Fibroblast of lung (primary cell): Measurements from ENCODE around the gene G6PD. TPM values are rescaled to one million over a fixed set of nuclear protein-coding genes. Genes with fewer than 3 reads are reported as not detected.

Experiments
- DNase-seq, 2 donors: peaks; one replicate each; pipeline versions ENCODE4 v3.0.0 to v3.0.0-alpha.2; 2010; ENCODE audit warnings: low read depth in 2 of 2
- H2AFZ ChIP-seq: 2 replicates; pipeline ENCODE4 v1.5.1; 2012; ENCODE audit warnings: low read length, control low read depth, inconsistent platforms
- H3K27ac ChIP-seq: 2 replicates; pipeline ENCODE4 v1.5.1; 2011; ENCODE audit warnings: low read length, control low read depth; ENCODE audit not compliant: insufficient read depth
- H3K27me3 ChIP-seq: 2 replicates; pipeline ENCODE4 v1.5.1; 2011; ENCODE audit warnings: mild to moderate bottlenecking, low read length; ENCODE audit not compliant: control insufficient read depth, insufficient read depth
- H3K36me3 ChIP-seq: 2 replicates; pipeline ENCODE4 v1.5.1; 2011; ENCODE audit warnings: low read length; ENCODE audit not compliant: control insufficient read depth, insufficient read depth
- H3K4me1 ChIP-seq: 2 replicates; pipeline ENCODE4 v1.5.1; 2011; ENCODE audit warnings: low read length; ENCODE audit not compliant: control insufficient read depth, insufficient read depth; ENCODE audit errors: extremely low read depth
- H3K4me2 ChIP-seq: 2 replicates; pipeline ENCODE4 v1.5.1; 2011; ENCODE audit warnings: low read length, control low read depth; ENCODE audit not compliant: insufficient read depth; ENCODE audit errors: extremely low read depth
- H3K4me3 ChIP-seq, 4 experiments: fragments of 200-600 bp in 1 of 4; sonication (generic) in 1 of 4; replicated peaks in 1 of 4; 2 replicates each; pipeline ENCODE4 v1.5.1; 2011 to 2016; ENCODE audit warnings: low read length in 4 of 4, low read depth in 3 of 4, mild to moderate bottlenecking in 3 of 4, control low read depth in 2 of 4, inconsistent platforms in 1 of 4, mixed read lengths in 1 of 4; ENCODE audit not compliant: insufficient read depth in 1 of 4; ENCODE audit errors: control extremely low read depth in 1 of 4
- H3K79me2 ChIP-seq: 2 replicates; pipeline ENCODE4 v1.5.1; 2012; ENCODE audit warnings: mild to moderate bottlenecking, low read length, inconsistent platforms; ENCODE audit not compliant: control insufficient read depth, insufficient read depth
- H3K9ac ChIP-seq: 2 replicates; pipeline ENCODE4 v1.5.1; 2011; ENCODE audit warnings: mild to moderate bottlenecking, low read length, control low read depth; ENCODE audit not compliant: insufficient read depth
- H3K9me3 ChIP-seq: 2 replicates; pipeline ENCODE4 v1.5.1; 2012; ENCODE audit warnings: low read depth, low read length; ENCODE audit not compliant: control insufficient read depth, insufficient read depth
- H4K20me1 ChIP-seq: 2 replicates; pipeline ENCODE4 v1.5.1; 2011; ENCODE audit warnings: low read length; ENCODE audit not compliant: control insufficient read depth, insufficient read depth; ENCODE audit errors: extremely low read depth
- CTCF ChIP-seq, 2 donors: IDR thresholded peaks in 1 of 2; conservative IDR thresholded peaks in 1 of 2; 1 replicate in 1 of 2; 2 replicates in 1 of 2; pipeline ENCODE4 v1.5.1; 2011 to 2012; ENCODE audit warnings: low read length in 2 of 2, control low read depth in 1 of 2, inconsistent platforms in 1 of 2, low read depth in 1 of 2, mild to moderate bottlenecking in 1 of 2
- EZH2 ChIP-seq: IDR thresholded peaks from 2 replicates; pipeline ENCODE4 v1.5.1; 2012; ENCODE audit warnings: low read length, control low read depth, mild to moderate bottlenecking; ENCODE audit errors: missing control alignments
- polyA plus RNA-seq, 2 donors: library from polyadenylated mRNA; depleted of rRNA in 1 of 2; stranded (reverse) in 1 of 2; unstranded in 1 of 2; fragments of >200 nt; gene quantifications; 2 replicates each; pipeline ENCODE4 v1.2.1, GENCODE V29; 2011 to 2012; ENCODE audit warnings: missing spikeins in 1 of 2
- total RNA-seq: library from RNA; depleted of rRNA; stranded (reverse); fragments of >200 nt; gene quantifications from 2 replicates; pipeline ENCODE4 v1.2.1, GENCODE V29; 2014

Gene G6PD
- total and polyA plus RNA-seq, 2 donors (not counting 1 experiment from before 2014, with no cell fraction given) = 86.2 to 109 TPM

DNA sequence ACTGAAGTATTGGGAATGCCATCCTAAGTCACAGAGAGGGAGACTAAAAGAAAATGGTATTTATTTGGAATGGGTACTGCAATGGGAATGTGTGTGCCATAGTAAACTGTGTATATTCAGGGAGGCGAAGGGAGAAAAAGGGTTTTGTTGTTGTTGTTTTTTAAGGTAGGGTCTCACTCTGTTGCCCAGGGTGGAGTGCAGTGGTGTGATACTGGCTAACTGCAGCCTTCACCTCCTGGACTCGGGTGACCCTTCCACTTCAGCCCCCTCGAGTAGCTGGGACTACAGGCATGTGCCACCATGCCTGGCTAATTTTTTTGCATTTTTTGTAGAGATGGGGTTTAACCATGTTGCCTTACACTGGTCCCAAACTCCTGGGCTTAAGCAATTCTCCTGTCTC, 51.9 kb downstream of the G6PD start:
- TF ChIP-seq CTCF (conservative IDR thresholded peaks at IDR 0.05 in 1 of 2, IDR thresholded peaks at IDR 0.05 in 1 of 2; ENCODE audit: low read depth in 1 of 2, low read length in 2 of 2) (no peak), EZH2 (no peak)
- no peaks in the 10 kb centered on the region for H4K20me1 ChIP-seq
- H3K4me1 ChIP-seq = no peaks in the 10 kb centered on the region
- no peak overlapping the region for H3K9ac ChIP-seq
- H2AFZ ChIP-seq = no peak overlapping the region
- no peaks in the 10 kb centered on the region for H3K36me3 ChIP-seq
- no peak overlapping the region for H3K4me3 ChIP-seq
- no peaks in the 10 kb centered on the region for H3K9me3 ChIP-seq
- DNase-seq = no peak
- no peak overlapping the region for H3K4me2 ChIP-seq
- H3K27me3 ChIP-seq = no peaks in the 10 kb centered on the region
- no peaks in the 10 kb centered on the region for H3K79me2 ChIP-seq
- H3K27ac ChIP-seq = no peak overlapping the region

GRCh38 chrX:154490414-154491083, 56.1 kb downstream of the G6PD start, which contains the start of gene SLC10A3:
Gene SLC10A3 (minus strand): TSS chrX:154490629. CDS start chrX:154488940, 1,689 bp downstream.
- Histone ChIP-seq H3K4me1 (peaks cover 2% of the 10 kb centered on the region), H3K27me3 (no peaks in the 10 kb centered on the region), H3K9ac (peak within 1 kb of the TSS; percentile 66), H3K9me3 (no peaks in the 10 kb centered on the region), H3K79me2 (peaks cover 4% of the 10 kb centered on the region), H3K36me3 (peaks cover 5% of the 10 kb centered on the region), H3K4me2 (peak within 1 kb of the TSS; percentile 85), H2AFZ (no peak within 1 kb of the TSS), H4K20me1 (no peaks in the 10 kb centered on the region), H3K4me3 (peak within 1 kb of the TSS; percentile 33 to 67 (median 51)), H3K27ac (peak within 1 kb of the TSS; percentile 86)
- peak in 1 of 2 donors; percentile 2 for TF ChIP-seq CTCF (conservative IDR thresholded peaks at IDR 0.05 in 1 of 2, IDR thresholded peaks at IDR 0.05 in 1 of 2; ENCODE audit: low read depth in 1 of 2, low read length in 2 of 2)
- TF ChIP-seq EZH2 = no peak
- DNase-seq = peak; percentile 91 to 92

DNA sequence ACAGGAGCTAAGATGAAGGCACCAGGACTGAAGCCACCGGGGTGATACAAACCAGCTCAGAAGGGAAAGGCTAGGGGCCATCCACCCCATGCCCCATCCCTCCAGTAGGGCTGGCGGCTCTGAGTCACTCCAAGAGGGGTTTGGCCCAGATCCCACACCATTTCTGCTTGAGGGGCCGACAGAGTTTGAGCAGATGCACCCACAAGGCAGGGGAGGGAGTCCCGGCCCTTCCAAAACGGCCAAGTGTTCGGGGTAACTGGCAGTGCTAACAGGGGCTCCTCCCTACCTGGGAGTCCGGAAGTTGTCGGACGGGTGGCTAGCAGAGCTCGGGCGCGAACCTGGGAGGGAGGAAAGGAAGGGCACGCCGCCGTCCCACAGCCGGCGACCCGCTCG, 56.6 kb downstream of the G6PD start:
- Histone ChIP-seq H3K4me3 (peak overlapping the region; percentile 33 to 62 (median 48)), H3K27ac (peak overlapping the region; percentile 61), H3K4me1 (peaks cover 2% of the 10 kb centered on the region), H3K27me3 (no peaks in the 10 kb centered on the region), H3K36me3 (peaks cover 5% of the 10 kb centered on the region), H2AFZ (no peak overlapping the region), H3K79me2 (peaks cover 4% of the 10 kb centered on the region), H3K4me2 (peak overlapping the region; percentile 85), H3K9ac (peak overlapping the region; percentile 66), H4K20me1 (no peaks in the 10 kb centered on the region), H3K9me3 (no peaks in the 10 kb centered on the region)
- DNase-seq = peak; percentile 49 to 60
- TF ChIP-seq CTCF (conservative IDR thresholded peaks at IDR 0.05 in 1 of 2, IDR thresholded peaks at IDR 0.05 in 1 of 2; ENCODE audit: low read depth in 1 of 2, low read length in 2 of 2) = no peak
- TF ChIP-seq EZH2 = no peak
